Endothelial cell of umbilical vein (primary cell): Measurements from ENCODE around the gene CCDC30. TPM values are rescaled to one million over a fixed set of nuclear protein-coding genes. Genes with fewer than 3 reads are reported as not detected.

Experiments used
- BruUV-seq: library from RNA; stranded (reverse); fragments of 400-500 nt; replicated peaks from 2 replicates; lab custom pipeline; 2021; lab: Mats Ljungman, UMichigan
- CTCF ChIA-PET: fragments of 300-600, 350-600 bp; sonication (Branson Sonifier 250); formaldehyde crosslinking; loops from one replicate; lab custom pipeline; 2021; ENCODE audit warnings: antibody characterized with exemption, inconsistent platforms; lab: Charles Lee
- POLR2A ChIA-PET: fragments of 300-600, 350-600 bp; sonication (Branson Sonifier 250); formaldehyde crosslinking; loops from one replicate; lab custom pipeline; 2021; ENCODE audit warnings: antibody characterized with exemption, inconsistent platforms; lab: Charles Lee
- DNase-seq: peaks from one replicate; pipeline ENCODE4 v3.0.0-alpha.2; 2011; ENCODE audit warnings: low read depth, low spot score
- FAIRE-seq: peaks from 2 replicates; lab custom pipeline; 2011; peaks lifted over from hg19 to GRCh38; lab: Jason Lieb, UNC
- H2AFZ ChIP-seq: 2 replicates; pipeline ENCODE4 v1.6.0; 2012; ENCODE audit warnings: low read depth, low read length, control low read depth, inconsistent platforms
- H3K27ac ChIP-seq: 2 replicates; pipeline ENCODE4 v1.5.1; 2011; ENCODE audit warnings: low read depth, mild to moderate bottlenecking, control low read depth, low read length, moderate library complexity; ENCODE audit not compliant: insufficient read depth
- H3K27me3 ChIP-seq, 2 experiments: 2 replicates each; pipeline versions ENCODE4 v1.6.0 to v1.6.1; 2011; ENCODE audit warnings: low read length in 2 of 2, mixed read lengths in 1 of 2; ENCODE audit not compliant: control insufficient read depth in 2 of 2, insufficient read depth in 2 of 2
- H3K36me3 ChIP-seq, 2 experiments: 2 replicates in 1 of 2; 3 replicates in 1 of 2; pipeline ENCODE4 v1.5.1; 2011; ENCODE audit warnings: low read length in 2 of 2, mild to moderate bottlenecking in 1 of 2, moderate library complexity in 1 of 2; ENCODE audit not compliant: control insufficient read depth in 2 of 2, insufficient read depth in 2 of 2; ENCODE audit errors: extremely low read depth in 1 of 2
- H3K4me1 ChIP-seq: 3 replicates; pipeline ENCODE4 v1.5.1; 2011; ENCODE audit warnings: mild to moderate bottlenecking, low read length; ENCODE audit not compliant: control insufficient read depth, insufficient read depth; ENCODE audit errors: extremely low read depth
- H3K4me2 ChIP-seq: 2 replicates; pipeline ENCODE4 v1.6.1; 2011; ENCODE audit warnings: low read length, control low read depth, mixed read lengths; ENCODE audit not compliant: insufficient read depth
- H3K4me3 ChIP-seq, 3 experiments: fragments of 200-600 bp in 1 of 3; sonication (generic), shearing (Covaris generic) in 1 of 3; replicated peaks in 1 of 3; 2 replicates each; pipeline ENCODE4 v1.5.1; 2011 to 2016; ENCODE audit warnings: control low read depth in 3 of 3, low read length in 3 of 3, mild to moderate bottlenecking in 2 of 3, inconsistent platforms in 1 of 3, low read depth in 1 of 3, moderate library complexity in 1 of 3; ENCODE audit not compliant: insufficient read depth in 1 of 3
- H3K79me2 ChIP-seq: 2 replicates; pipeline ENCODE4 v1.6.0; 2012; ENCODE audit warnings: low read length, inconsistent platforms; ENCODE audit not compliant: control insufficient read depth, insufficient read depth
- H3K9ac ChIP-seq: replicated peaks from 2 replicates; pipeline ENCODE3; 2011; ENCODE audit warnings: low read length, control low read depth; ENCODE audit not compliant: insufficient read depth; ENCODE audit errors: extremely low read depth
- H3K9me1 ChIP-seq: replicated peaks from 3 replicates; pipeline ENCODE4 v1.6.0; 2011; ENCODE audit warnings: mild to moderate bottlenecking, low read length; ENCODE audit not compliant: control insufficient read depth, insufficient read depth; ENCODE audit errors: extremely low read depth
- H3K9me3 ChIP-seq: replicated peaks from 2 replicates; pipeline ENCODE4 v1.5.1; 2012; ENCODE audit warnings: low read length, inconsistent platforms; ENCODE audit not compliant: control insufficient read depth, insufficient read depth
- H4K20me1 ChIP-seq: replicated peaks from 2 replicates; pipeline ENCODE3; 2011; ENCODE audit warnings: mild to moderate bottlenecking, low read length; ENCODE audit not compliant: control insufficient read depth, insufficient read depth; ENCODE audit errors: extremely low read depth
- CTCF ChIP-seq, 2 donors: IDR thresholded peaks; 1 replicate in 1 of 2; 2 replicates in 1 of 2; pipeline ENCODE4 v1.5.1; 2011; ENCODE audit warnings: low read length in 2 of 2, mild to moderate bottlenecking in 2 of 2, moderate library complexity in 2 of 2, control low read depth in 1 of 2, inconsistent platforms in 1 of 2, low read depth in 1 of 2; ENCODE audit not compliant: insufficient read depth in 1 of 2; ENCODE audit errors: extremely low read depth in 1 of 2
- EZH2 ChIP-seq: IDR thresholded peaks from 2 replicates; pipeline ENCODE4 v1.6.1; 2012; ENCODE audit warnings: borderline replicate concordance, low read depth, mild to moderate bottlenecking, moderate library complexity, low read length, inconsistent platforms; ENCODE audit not compliant: severe bottlenecking
- FOS ChIP-seq: IDR thresholded peaks from 2 replicates; pipeline ENCODE4 v1.6.1; 2011; ENCODE audit warnings: mild to moderate bottlenecking, low read length, moderate library complexity, borderline replicate concordance; ENCODE audit not compliant: insufficient read depth
- GATA2 ChIP-seq: IDR thresholded peaks from 2 replicates; pipeline ENCODE4 v1.7.0; 2011; ENCODE audit warnings: low read depth, mild to moderate bottlenecking, moderate library complexity, mixed read lengths, low read length; ENCODE audit not compliant: insufficient read length, insufficient read depth
- JUN ChIP-seq: IDR thresholded peaks from 2 replicates; pipeline ENCODE4 v1.6.1; 2011; ENCODE audit warnings: borderline replicate concordance, low read depth; ENCODE audit not compliant: insufficient read length, insufficient read depth
- MAX ChIP-seq: IDR thresholded peaks from 2 replicates; pipeline ENCODE4 v1.6.1; 2011; ENCODE audit not compliant: insufficient read depth, insufficient read length
- MYC ChIP-seq: IDR thresholded peaks from one replicate; pipeline ENCODE4 v1.6.1; 2011; ENCODE audit warnings: mild to moderate bottlenecking, low read depth, low read length
- POLR2A ChIP-seq: IDR thresholded peaks from 2 replicates; pipeline ENCODE4 v1.6.1; 2012; ENCODE audit warnings: low read depth, mild to moderate bottlenecking, control low read depth, low read length
- POLR2AphosphoS5 ChIP-seq: IDR thresholded peaks from 2 replicates; pipeline ENCODE4 v1.6.1; 2012; ENCODE audit warnings: low read depth, mild to moderate bottlenecking, control low read depth, low read length, moderate library complexity; ENCODE audit not compliant: insufficient read depth
- dilution Hi-C: fragments of 300-500 bp; cut with MboI; formaldehyde crosslinking; loops from one replicate; pipeline ENCODE4 v1.15.0; 2019; ENCODE audit warnings: low sequenced_read_pairs; ENCODE audit not compliant: extremely low pct_ligation_motif_present
- intact Hi-C: fragments of 100-400 bp; cut with micrococcal nuclease; formaldehyde crosslinking; loops from one replicate; pipeline ENCODE4 v1.10.0; 2022
- polyA plus RNA-seq, 4 experiments: library from polyadenylated mRNA; depleted of rRNA in 3 of 4; stranded (reverse) in 3 of 4; unstranded in 1 of 4; fragments of >200 nt; gene quantifications; 2 replicates each; pipeline versions ENCODE4 v1.2.1 to v1.2.3, GENCODE V29; 2011 to 2012; ENCODE audit warnings: missing spikeins in 1 of 4
- total RNA-seq: library from RNA; stranded (reverse); gene quantifications from 2 replicates; pipeline ENCODE4 v1.2.3, GENCODE V29; 2021

CCDC30 gene
- total and polyA plus RNA-seq, 2 donors (not counting 3 experiments of a cell fraction or from before 2014, with no cell fraction given): 0.19 to 2.9 TPM

GRCh38 chr1:42453386-42453785, 9.7 kb upstream of the CCDC30 start:
- ChIA-PET POLR2A (no interaction called here), CTCF (no interaction called here)
- Histone ChIP-seq H3K27ac (no peak overlapping the region), H3K9me1 (no peaks in the 10 kb centered on the region), H3K9me3 (no peaks in the 10 kb centered on the region), H4K20me1 (no peaks in the 10 kb centered on the region), H3K36me3 (no peaks in the 10 kb centered on the region), H3K27me3 (no peaks in the 10 kb centered on the region), H2AFZ (no peak overlapping the region), H3K4me1 (peaks cover 5% of the 10 kb centered on the region), H3K4me3 (no peak overlapping the region), H3K79me2 (no peaks in the 10 kb centered on the region), H3K9ac (no peak overlapping the region), H3K4me2 (no peak overlapping the region)
- TF ChIP-seq GATA2 (no peak), JUN (no peak), EZH2 (no peak), MYC (no peak), POLR2A (no peak), CTCF (IDR thresholded peaks at IDR 0.05; ENCODE audit: extremely low read depth in 1 of 2, insufficient read depth in 1 of 2, low read depth in 1 of 2, low read length in 2 of 2) (no peak), MAX (no peak), POLR2AphosphoS5 (no peak), FOS (no peak)
- dilution Hi-C loops (no loop called here), intact Hi-C loops (no loop called here)
- FAIRE-seq: no peak
- BruUV-seq: no TSS peak
- no peak for DNase-seq
